Stimulated activated CD4-positive, alpha-beta T cell treated with anti-CD3 and anti-CD28 coated beads, TNF-alpha, amount 100 ng/mL, for 24 hours (primary cell): ENCODE results near the gene SYNE1.

ENCODE experiments used
- DNase-seq, 3 experiments: peaks; one replicate each; pipeline ENCODE4 v3.0.0-alpha.2; 2020; ENCODE audit warnings: low read depth in 3 of 3

Gene SYNE1

DNA sequence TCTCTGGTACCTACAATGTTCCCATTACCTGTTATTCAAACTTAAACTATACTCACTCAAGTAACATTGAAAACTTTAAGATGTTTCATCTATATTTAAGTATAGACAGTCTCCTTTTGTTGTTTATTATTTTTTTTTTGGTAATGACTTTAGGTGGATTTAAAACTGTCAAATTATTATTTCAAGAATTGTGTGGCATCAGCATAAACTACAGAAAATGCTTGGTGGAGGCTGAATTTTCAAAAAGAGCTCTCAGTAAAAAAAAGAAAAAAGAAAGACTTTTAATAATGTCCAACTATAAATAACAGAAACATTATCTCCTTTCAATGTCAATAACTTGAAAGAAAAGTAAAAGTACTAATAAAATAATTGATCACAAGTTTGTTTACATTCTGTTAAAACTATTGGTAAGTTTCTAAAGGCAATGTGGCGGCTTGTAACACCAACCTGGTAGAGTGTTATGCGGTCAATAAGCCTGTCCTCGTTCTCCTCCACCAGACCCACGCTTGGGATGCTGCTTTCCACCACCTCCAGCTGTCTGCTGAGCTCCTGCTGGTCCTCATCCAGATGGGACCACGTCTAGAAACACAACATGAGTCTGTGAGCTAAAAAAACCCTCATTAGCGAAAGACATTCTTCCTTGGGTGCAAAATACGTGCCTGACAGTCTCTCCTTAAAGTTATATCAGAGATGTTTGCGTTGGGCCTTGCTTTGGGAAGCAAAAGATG lies 400.6 kb downstream of the SYNE1 start:
- DNase-seq = no peak

DNA sequence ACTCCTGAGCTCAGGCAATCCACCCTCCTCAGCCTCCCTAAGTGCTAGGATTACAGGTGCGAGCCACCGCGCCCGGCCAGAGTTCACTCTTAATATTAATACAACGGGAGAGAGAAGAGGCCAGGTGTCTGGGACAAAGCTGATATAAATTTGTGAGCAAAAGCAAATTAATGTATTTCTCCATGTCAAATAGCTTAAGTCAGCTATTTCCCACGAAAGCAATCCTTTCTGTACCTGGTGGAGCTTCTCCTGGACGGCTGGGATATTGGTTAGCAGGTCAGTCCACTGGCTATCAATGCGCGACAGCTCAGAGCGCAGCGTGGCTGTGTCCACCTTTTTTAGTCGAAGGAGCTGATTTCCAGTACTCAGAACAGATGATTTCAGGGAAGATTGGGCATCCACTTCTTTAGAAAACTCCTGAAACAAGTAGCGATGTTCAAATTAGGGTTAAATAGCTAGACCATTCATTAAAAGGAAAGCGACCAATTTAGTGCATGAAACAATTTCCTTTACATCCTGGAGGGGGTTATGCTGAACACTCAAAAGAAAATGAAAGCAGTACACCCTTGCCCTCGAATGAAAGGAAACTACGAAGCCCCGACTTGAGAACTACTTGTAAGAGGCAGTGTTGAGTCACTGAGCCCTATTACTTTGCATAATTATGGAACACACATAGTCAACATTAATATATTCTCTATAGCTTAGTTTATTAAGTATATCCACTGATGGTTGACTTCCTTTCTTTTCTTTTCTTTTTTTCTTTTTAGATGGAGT lies 403.4 kb downstream of the SYNE1 start:
- DNase-seq = no peak

DNA sequence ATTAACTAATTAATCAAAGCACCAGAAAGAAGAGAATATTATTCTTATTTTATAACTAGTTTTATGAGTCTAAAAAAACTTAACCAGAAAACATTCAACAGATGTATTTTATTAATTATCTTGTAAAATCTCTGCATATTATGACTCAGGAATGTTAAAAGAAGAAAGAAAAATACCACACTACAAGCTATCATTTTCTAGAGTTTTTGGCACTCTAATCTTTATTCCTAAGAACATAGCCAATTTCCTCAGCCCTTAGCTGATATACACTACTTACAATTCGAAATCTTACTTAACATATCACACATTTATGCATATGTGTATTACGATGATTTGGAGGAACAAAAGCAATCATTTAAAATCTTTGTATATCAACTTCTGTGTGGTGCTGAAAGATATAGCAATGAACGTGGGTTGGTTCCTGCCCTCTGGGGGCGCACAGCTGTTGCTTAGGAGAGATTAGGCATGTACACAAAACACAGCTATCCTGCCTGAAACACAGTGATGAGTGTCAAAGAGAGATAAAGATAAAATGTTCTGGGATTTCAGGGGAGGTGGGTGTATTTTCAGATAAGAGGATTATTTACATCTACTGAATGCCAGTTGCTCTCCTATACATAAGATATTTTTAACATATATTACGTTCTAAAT lies 404.5 kb downstream of the SYNE1 start:
- DNase-seq = peak in 1 of 3 experiments; percentile 9

DNA sequence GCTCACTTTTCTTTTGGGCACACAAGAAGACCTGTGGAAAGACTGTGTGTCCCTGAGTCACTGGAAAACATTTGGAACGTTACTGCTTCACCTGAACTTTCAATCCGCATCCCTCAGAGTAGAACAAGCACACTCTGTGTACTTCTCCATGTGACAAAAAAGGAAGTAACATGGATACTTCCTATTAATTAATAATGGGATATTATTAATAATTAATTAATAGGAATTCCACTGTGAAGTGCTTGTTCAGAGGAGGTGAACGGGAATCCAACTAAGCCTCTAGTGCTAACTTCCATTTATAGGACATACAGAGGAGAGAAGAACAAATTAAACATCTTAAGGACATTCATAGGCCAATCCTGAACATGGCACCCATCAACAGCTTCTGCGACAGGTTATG lies 407.8 kb downstream of the SYNE1 start:
- no peak for DNase-seq

GRCh38 chr6:152226119-152226518 lies 411.0 kb downstream of the SYNE1 start:
- DNase-seq = no peak

GRCh38 chr6:152225241-152225934 lies 411.8 kb downstream of the SYNE1 start:
- DNase-seq = no peak

- DNase-seq = no peak
Observed at GRCh38 chr6:152223636-152224035, 413.5 kb downstream of the SYNE1 start.

DNA sequence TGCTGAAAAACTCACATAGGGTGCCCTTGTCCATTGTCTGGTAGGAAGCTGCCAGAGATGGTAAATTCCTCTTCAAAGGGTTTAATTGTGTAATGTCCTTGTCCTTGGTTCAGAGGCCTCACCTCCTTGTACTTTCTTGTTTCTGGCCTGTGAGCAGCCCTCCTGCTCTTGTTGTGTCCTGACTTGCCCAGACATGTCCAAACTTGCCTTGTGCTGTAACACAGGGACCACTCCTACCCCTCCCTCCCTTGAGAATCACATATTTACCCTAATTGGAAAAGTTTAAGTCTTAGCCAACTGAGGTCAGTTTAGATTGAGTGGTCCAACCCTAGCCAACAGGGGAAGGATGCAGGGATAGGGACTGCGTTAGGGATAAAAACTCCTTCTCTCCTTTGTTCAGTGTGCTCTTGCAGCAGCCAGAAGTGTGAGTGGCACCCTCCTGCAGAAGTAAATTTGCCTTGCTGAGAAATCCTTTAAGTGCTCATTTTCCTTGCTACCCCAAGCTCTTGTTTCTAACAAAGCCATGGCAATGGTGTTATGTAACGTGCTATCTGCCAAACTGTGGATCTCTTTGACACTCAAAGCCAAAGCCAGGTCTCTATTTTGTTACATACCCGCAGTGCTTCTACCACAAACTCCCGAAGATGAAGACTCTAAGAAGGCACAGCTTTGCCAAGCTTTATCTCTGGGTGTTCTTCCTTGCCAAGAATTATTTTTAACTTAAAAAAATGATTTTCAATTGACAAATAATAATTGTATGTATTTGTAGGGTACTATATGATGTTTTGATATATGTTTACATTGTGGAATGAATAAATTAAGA lies 415.1 kb downstream of the SYNE1 start:
- no peak for DNase-seq

GRCh38 chr6:152220786-152221185 lies 416.4 kb downstream of the SYNE1 start:
- no peak for DNase-seq

- no peak for DNase-seq
Observed at GRCh38 chr6:152218887-152219286, 418.3 kb downstream of the SYNE1 start.

DNA sequence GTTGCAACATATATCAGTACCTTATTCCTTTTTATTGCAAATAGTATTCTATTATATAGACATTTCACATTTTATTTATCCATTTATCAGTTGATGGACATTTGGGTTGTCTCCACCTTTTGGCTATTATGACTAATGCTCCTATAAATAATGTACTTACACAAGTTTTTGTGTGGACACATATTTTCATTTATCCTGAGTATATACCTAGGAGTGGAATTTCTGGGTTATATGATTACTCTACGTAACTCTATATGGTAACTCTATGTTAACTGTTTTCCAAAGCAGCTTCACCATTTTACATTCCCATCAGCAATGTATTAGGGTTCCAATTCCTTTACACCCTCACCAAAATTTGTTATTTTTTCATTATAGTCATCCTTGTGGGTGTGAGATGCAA lies 424.7 kb downstream of the SYNE1 start:
- DNase-seq = no peak

- DNase-seq = no peak
Observed at GRCh38 chr6:152209211-152209610, 428.0 kb downstream of the SYNE1 start.

GRCh38 chr6:152207915-152208714 lies 429.0 kb downstream of the SYNE1 start:
- no peak for DNase-seq

DNA sequence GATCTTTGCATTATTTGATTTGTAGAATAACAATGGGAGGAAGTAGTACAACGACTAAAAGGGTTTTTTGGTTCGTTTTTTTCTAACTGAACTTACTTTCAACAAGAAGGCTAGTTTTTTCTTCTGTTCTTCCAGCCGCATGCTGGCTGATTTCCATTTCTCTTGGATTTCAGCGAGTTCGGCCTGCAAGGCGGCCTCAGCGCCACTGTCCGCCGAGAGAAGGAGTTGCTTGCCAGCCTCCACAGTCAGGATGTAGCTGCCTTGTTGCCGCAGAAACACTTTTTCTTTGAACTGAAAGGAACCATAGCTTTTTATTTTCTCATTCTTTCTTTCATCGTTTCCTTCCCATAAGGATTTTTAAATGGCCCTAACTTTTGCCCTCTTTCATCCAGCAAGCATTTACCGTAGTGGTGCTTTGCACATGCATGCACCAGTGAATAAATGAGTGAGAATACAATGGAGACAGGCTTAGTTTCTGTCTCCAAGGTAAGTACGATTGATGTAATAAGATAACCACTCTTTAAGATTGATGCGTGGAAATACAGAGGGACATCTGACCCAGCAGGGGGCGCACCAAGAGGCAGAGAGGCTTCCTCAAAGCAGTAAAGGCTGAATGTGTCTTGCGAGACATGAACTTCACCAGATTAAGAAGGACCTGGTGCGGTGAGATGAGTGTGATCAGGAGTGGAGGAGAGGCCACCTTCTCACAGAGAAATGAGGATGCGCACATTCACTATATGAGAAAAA lies 430.9 kb downstream of the SYNE1 start:
- peak in 1 of 3 experiments; percentile 50 for DNase-seq

DNA sequence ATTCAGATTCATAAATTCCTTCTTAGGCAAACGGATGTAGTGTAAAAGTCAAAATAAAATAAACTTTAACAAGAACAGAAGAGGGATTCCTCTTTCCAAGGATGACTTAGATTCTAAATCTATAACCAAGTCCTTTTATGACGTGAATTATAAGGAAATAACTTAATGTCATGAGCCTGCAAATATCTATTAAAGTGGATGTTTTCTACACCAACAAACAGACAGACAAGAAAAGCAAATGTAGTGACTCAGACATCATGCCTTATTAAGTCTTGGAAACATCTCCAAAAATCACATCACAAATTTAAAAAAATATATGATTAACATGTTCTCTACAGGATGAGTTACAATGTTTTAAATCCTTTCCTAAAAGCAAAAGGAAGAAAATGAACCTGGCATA lies 432.6 kb downstream of the SYNE1 start:
- no peak for DNase-seq

DNA sequence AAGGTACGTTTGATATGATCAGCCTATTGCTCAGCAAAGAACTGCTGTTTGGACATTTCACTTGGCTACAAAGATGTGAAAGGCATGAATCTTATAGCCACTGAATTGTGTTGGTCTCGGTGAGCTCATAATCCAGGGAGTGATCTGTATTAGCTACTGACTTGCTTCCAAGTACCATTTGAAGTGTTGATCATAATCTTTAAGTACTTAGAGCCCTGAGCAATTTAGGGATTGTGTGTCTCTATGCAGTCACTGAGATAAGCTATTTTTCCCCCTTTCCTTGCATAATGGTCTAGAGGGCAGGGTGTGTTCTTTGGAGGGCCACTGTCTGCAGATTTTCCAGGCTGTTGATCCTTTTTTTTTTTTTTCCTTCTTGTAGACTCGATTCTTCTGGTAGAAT lies 436.0 kb downstream of the SYNE1 start:
- DNase-seq = no peak

GRCh38 chr6:152195896-152196295 lies 441.3 kb downstream of the SYNE1 start:
- no peak for DNase-seq

- no peak for DNase-seq
Observed at GRCh38 chr6:152189736-152190135, 447.4 kb downstream of the SYNE1 start.

- DNase-seq = no peak
Observed at GRCh38 chr6:152188011-152188410, 449.2 kb downstream of the SYNE1 start.

DNA sequence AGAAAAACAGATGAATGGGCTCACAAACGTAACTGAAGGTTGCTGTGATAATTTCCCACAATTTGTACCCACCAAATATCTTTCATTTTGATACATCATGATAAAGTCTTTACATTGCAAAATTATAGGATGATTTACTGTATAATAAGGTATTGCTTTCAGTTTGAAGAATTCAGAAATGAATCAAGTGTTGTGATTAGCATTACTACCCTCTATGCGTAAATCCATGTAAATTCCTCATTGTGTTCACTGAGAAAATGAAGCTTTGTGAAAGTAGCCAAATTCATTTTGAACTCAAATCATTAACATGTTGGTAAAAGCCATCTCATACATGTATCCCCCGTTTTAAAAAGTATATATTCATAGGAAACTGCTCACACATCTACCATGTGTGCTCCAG lies 450.3 kb downstream of the SYNE1 start:
- DNase-seq = no peak
